GM12878 (cell line): ENCODE data around the gene NUP93. TPM values are rescaled to one million over a fixed set of nuclear protein-coding genes. Genes with fewer than 3 reads are reported as not detected.

Source experiments
- IKZF2 ChIP-seq, 2 experiments: fragments of 450-650 bp; IDR thresholded peaks; 2 replicates each; pipeline ENCODE4 v1.6.1; 2017; ENCODE audit warnings: mild to moderate bottlenecking in 2 of 2, moderate library complexity in 2 of 2
- MEF2B ChIP-seq: fragments of 450-650 bp; IDR thresholded peaks from 2 replicates; pipeline ENCODE4 v1.6.1; 2018; ENCODE audit warnings: mild to moderate bottlenecking, moderate library complexity; ENCODE audit not compliant: partially characterized antibody, poor library complexity, severe bottlenecking
- NR2C2 ChIP-seq: IDR thresholded peaks from 2 replicates; pipeline ENCODE4 v1.6.1; 2011; ENCODE audit warnings: borderline replicate concordance, low read depth; ENCODE audit not compliant: control insufficient read depth, insufficient read length
- PKNOX1 ChIP-seq: fragments of 450-650 bp; IDR thresholded peaks from 2 replicates; pipeline ENCODE4 v1.6.1; 2016; ENCODE audit warnings: mild to moderate bottlenecking
- RAD51 ChIP-seq: fragments of 450-650 bp; IDR thresholded peaks from 2 replicates; pipeline ENCODE4 v1.6.1; 2016; ENCODE audit warnings: moderate library complexity, mild to moderate bottlenecking, inconsistent platforms
- RUNX3 ChIP-seq: IDR thresholded peaks from 2 replicates; pipeline ENCODE4 v1.6.1; 2012; ENCODE audit warnings: low read length, inconsistent platforms
- SMARCA5 ChIP-seq: fragments of 450-650 bp; IDR thresholded peaks from 2 replicates; pipeline ENCODE4 v1.6.1; 2017; ENCODE audit warnings: mild to moderate bottlenecking
- USF1 ChIP-seq: IDR thresholded peaks from 2 replicates; pipeline ENCODE4 v1.6.1; 2011; ENCODE audit warnings: borderline replicate concordance, low read depth, mild to moderate bottlenecking, moderate library complexity, mixed read lengths, low read length; ENCODE audit not compliant: insufficient read depth; ENCODE audit errors: extremely low read length
- ZNF687 ChIP-seq: fragments of 450-650 bp; IDR thresholded peaks from 2 replicates; pipeline ENCODE4 v1.6.1; 2017; ENCODE audit warnings: mild to moderate bottlenecking, moderate library complexity
- polyA plus RNA-seq, 11 experiments: library from polyadenylated mRNA; depleted of rRNA in 4 of 11; unstranded in 6 of 11; stranded (reverse) in 5 of 11; fragments of >200 nt; fragmentation: Nextera tagmentation in 4 of 11; fragmentation: Illumina TruSeq in 1 of 11; extraction: Ambion mirVana in 4 of 11; extraction: Trizol in 1 of 11; gene quantifications; 1 replicate in 1 of 11; 2 replicates in 10 of 11; pipeline versions ENCODE4 v1.2.1 to v1.2.3, GENCODE V29; 2011 to 2016; ENCODE audit warnings: inconsistent platforms in 2 of 11, missing spikeins in 2 of 11, low read depth in 1 of 11
- total RNA-seq, 4 experiments: library from RNA; depleted of rRNA in 3 of 4; stranded (reverse); fragments of >200 nt in 3 of 4; fragmentation: Illumina TruSeq in 1 of 4; extraction: Trizol in 1 of 4; gene quantifications; 2 replicates each; pipeline versions ENCODE4 v1.2.1 to v1.2.3, GENCODE V29; 2013 to 2021
- TF ChIP-seq, protein P1 (sequence below): fragments of 450-650 bp; formaldehyde crosslinking; IDR thresholded peaks from 2 replicates; pipeline ENCODE4 v1.4.0; 2020; ENCODE audit warnings: mild to moderate bottlenecking, moderate library complexity
- TF ChIP-seq, protein P2 (sequence below): IDR thresholded peaks from 2 replicates; pipeline ENCODE4 v1.6.1; 2011; ENCODE audit warnings: borderline replicate concordance, low read depth, mild to moderate bottlenecking, moderate library complexity, low read length; ENCODE audit not compliant: insufficient read depth, poor library complexity, severe bottlenecking
- TF ChIP-seq, protein P3 (sequence below): IDR thresholded peaks from 2 replicates; pipeline ENCODE4 v1.6.1; 2011; ENCODE audit warnings: low read depth, mild to moderate bottlenecking, low read length, moderate library complexity, borderline replicate concordance; ENCODE audit errors: extremely low read depth

Gene NUP93
- total and polyA plus RNA-seq, 10 of the 15 experiments (the other 5 are each of a cell fraction or from before 2014, with no cell fraction given) = 82.2 to 175 (median 101) TPM

- TF ChIP-seq USF1 (no peak), NR2C2 (no peak), ZNF687 (no peak), RUNX3 (peak; percentile 43), MEF2B (peak; percentile 97), RAD51 (peak; percentile 21; the same call in 1 of the 2 replicates), IKZF2 (IDR thresholded peaks at IDR 0.05) (peak; percentile 93 to 95), SMARCA5 (no peak), PKNOX1 (no peak)
- TF ChIP-seq, protein P1, sequence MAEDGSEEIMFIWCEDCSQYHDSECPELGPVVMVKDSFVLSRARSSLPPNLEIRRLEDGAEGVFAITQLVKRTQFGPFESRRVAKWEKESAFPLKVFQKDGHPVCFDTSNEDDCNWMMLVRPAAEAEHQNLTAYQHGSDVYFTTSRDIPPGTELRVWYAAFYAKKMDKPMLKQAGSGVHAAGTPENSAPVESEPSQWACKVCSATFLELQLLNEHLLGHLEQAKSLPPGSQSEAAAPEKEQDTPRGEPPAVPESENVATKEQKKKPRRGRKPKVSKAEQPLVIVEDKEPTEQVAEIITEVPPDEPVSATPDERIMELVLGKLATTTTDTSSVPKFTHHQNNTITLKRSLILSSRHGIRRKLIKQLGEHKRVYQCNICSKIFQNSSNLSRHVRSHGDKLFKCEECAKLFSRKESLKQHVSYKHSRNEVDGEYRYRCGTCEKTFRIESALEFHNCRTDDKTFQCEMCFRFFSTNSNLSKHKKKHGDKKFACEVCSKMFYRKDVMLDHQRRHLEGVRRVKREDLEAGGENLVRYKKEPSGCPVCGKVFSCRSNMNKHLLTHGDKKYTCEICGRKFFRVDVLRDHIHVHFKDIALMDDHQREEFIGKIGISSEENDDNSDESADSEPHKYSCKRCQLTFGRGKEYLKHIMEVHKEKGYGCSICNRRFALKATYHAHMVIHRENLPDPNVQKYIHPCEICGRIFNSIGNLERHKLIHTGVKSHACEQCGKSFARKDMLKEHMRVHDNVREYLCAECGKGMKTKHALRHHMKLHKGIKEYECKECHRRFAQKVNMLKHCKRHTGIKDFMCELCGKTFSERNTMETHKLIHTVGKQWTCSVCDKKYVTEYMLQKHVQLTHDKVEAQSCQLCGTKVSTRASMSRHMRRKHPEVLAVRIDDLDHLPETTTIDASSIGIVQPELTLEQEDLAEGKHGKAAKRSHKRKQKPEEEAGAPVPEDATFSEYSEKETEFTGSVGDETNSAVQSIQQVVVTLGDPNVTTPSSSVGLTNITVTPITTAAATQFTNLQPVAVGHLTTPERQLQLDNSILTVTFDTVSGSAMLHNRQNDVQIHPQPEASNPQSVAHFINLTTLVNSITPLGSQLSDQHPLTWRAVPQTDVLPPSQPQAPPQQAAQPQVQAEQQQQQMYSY (CRISPR knock-in tag) = no peak
- TF ChIP-seq, protein P2, sequence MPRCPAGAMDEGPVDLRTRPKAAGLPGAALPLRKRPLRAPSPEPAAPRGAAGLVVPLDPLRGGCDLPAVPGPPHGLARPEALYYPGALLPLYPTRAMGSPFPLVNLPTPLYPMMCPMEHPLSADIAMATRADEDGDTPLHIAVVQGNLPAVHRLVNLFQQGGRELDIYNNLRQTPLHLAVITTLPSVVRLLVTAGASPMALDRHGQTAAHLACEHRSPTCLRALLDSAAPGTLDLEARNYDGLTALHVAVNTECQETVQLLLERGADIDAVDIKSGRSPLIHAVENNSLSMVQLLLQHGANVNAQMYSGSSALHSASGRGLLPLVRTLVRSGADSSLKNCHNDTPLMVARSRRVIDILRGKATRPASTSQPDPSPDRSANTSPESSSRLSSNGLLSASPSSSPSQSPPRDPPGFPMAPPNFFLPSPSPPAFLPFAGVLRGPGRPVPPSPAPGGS = no peak
- TF ChIP-seq, protein P3, sequence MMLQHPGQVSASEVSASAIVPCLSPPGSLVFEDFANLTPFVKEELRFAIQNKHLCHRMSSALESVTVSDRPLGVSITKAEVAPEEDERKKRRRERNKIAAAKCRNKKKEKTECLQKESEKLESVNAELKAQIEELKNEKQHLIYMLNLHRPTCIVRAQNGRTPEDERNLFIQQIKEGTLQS = no peak
Measured at GRCh38 chr16:56888806-56889205, 158.9 kb downstream of the NUP93 start (continued).
